SU-DHL-6 (cell line): ENCODE results near the gene MPO.

Experiments used
- EZH2phosphoT487 ChIP-seq: fragments of 200-600 bp; sonication (generic), shearing (Covaris generic); conservative IDR thresholded peaks from 2 replicates; pipeline ENCODE4 v1.6.1; 2018; ENCODE audit warnings: mild to moderate bottlenecking, antibody characterized with exemption, low read length, moderate library complexity, mixed read lengths
- TF ChIP-seq, protein P1 (sequence below): fragments of 200-600 bp; sonication (generic); IDR thresholded peaks from one replicate; pipeline ENCODE4 v1.5.1; 2017; ENCODE audit warnings: antibody characterized with exemption, mild to moderate bottlenecking, low read length, moderate library complexity; ENCODE audit not compliant: insufficient read depth, poor library complexity, severe bottlenecking

DNA sequence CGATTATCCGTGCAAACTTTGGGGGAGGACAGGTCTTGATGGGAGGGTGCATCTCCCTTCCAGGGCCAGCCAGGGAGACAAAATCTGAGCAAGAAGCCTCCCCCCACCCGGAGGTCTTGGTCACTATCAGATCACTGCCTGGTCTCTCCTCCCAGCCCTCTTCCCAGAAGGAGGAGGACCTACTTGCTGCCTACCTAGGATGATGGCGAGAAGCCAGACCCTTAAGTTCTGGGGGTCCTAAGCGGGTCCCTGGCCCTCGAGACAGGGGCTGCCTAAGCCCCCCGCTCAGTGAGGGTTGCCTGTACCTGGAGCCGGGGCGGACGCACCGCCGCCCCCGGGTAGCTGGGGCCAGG, 43.3 kb upstream of the MPO start:
- TF ChIP-seq, protein P1, sequence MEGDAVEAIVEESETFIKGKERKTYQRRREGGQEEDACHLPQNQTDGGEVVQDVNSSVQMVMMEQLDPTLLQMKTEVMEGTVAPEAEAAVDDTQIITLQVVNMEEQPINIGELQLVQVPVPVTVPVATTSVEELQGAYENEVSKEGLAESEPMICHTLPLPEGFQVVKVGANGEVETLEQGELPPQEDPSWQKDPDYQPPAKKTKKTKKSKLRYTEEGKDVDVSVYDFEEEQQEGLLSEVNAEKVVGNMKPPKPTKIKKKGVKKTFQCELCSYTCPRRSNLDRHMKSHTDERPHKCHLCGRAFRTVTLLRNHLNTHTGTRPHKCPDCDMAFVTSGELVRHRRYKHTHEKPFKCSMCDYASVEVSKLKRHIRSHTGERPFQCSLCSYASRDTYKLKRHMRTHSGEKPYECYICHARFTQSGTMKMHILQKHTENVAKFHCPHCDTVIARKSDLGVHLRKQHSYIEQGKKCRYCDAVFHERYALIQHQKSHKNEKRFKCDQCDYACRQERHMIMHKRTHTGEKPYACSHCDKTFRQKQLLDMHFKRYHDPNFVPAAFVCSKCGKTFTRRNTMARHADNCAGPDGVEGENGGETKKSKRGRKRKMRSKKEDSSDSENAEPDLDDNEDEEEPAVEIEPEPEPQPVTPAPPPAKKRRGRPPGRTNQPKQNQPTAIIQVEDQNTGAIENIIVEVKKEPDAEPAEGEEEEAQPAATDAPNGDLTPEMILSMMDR = no peak
- TF ChIP-seq EZH2phosphoT487 = no peak
